ENCODE data around the gene SLC10A7. TPM values are rescaled to one million over a fixed set of nuclear protein-coding genes. Genes with fewer than 3 reads are reported as not detected.

The SLC10A7 gene
- total and polyA plus RNA-seq, 2 of the 13 experiments (the other 11 are each of a cell fraction or from before 2014, with no cell fraction given) = 18.5 to 18.8 TPM

DNA sequence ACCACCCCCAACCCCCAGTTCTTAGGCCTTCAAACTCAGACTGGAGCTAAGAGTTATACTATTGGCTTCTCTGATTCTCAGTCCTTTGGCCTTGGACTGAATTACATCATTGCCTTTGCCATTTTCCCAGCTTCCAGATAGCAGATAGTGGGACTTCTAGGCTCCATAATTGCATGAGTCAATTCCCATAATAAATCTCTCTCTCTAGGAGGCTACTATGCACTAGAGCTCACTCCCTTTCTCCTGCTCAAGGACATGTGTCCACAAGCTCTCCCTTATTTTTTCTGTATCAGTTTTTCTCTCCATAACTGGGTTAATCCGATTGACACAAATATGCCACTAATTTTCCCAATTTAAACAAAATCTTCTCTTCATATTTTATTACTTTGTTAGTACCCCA lies 204.0 kb downstream of the SLC10A7 start:
- no peak overlapping the region for H3K4me2 ChIP-seq (ENCODE audit: low read depth, low read length)
- intact Hi-C loops (cut with micrococcal nuclease; ENCODE audit: unreplicated experiment) = no loop called here
- H3K27me3 ChIP-seq (ENCODE audit: control insufficient read depth in 1 of 2, insufficient read depth in 2 of 2, low read length in 2 of 2) = no peaks in the 10 kb centered on the region; a peak in 1 of 5 replicates
- no peaks in the 10 kb centered on the region for H3K36me3 ChIP-seq (replicated peaks in 1 of 2; ENCODE audit: control insufficient read depth in 1 of 2, insufficient read depth in 2 of 2, low read length in 2 of 2)
- no peak overlapping the region for H3K9ac ChIP-seq (ENCODE audit: insufficient read depth, low read depth, low read length)
- no peak overlapping the region for H3K27ac ChIP-seq (ENCODE audit: extremely low read length, insufficient read depth, low read length)
- TF ChIP-seq ZNF530 (CRISPR knock-in tag; IDR thresholded peaks at IDR 0.05; ENCODE audit: low read depth) (no peak), DR1 (CRISPR knock-in tag; IDR thresholded peaks at IDR 0.05) (no peak), ZBTB26 (CRISPR knock-in tag; IDR thresholded peaks at IDR 0.05; ENCODE audit: borderline replicate concordance) (no peak), HHEX (CRISPR knock-in tag; IDR thresholded peaks at IDR 0.05) (no peak), PAF1 (CRISPR knock-in tag; IDR thresholded peaks at IDR 0.05) (no peak), RFX3 (CRISPR knock-in tag; IDR thresholded peaks at IDR 0.05) (no peak), HMG20A (CRISPR knock-in tag; IDR thresholded peaks at IDR 0.05; ENCODE audit: borderline replicate concordance) (no peak)
- FAIRE-seq (no peak), DNase-seq (ENCODE audit: low spot score) (no peak), ATAC-seq (no peak)
- H3K79me2 ChIP-seq (ENCODE audit: insufficient read depth, low read length) = no peaks in the 10 kb centered on the region
- BruUV-seq (replicated peaks) = no TSS peak
- POLR2A ChIA-PET = no interaction called here
- WGBS (ENCODE audit: low lambda C conversion rate) = 97% methylated on average over 1 of the region's 1 CpG
- no peaks in the 10 kb centered on the region for H3K9me3 ChIP-seq (ENCODE audit: low read length)
- no peaks in the 10 kb centered on the region for H4K20me1 ChIP-seq (ENCODE audit: insufficient read depth, low read length)
- CTCF ChIA-PET (ENCODE audit: low intra/inter-chr PET ratio, low total read pairs) = no interaction called here
- H3K4me1 ChIP-seq (ENCODE audit: insufficient read depth, low read length) = no peaks in the 10 kb centered on the region
- no peak overlapping the region for H2AFZ ChIP-seq (ENCODE audit: low read length)
- in situ Hi-C loops (cut with HindIII; ENCODE audit: extremely low pct_ligation_motif_present, low pct_unique_long_range_greater_than_20kb) = no loop called here
- H3K4me3 ChIP-seq (replicated peaks in 1 of 3; ENCODE audit: insufficient read depth in 1 of 3, low read depth in 2 of 3, low read length in 3 of 3) = no peak overlapping the region

GRCh38 chr4:146315184-146315583 lies 206.6 kb downstream of the SLC10A7 start:
- intact Hi-C loops (cut with micrococcal nuclease; ENCODE audit: unreplicated experiment) = no loop called here
- H4K20me1 ChIP-seq (ENCODE audit: insufficient read depth, low read length) = no peaks in the 10 kb centered on the region
- H3K4me1 ChIP-seq (ENCODE audit: insufficient read depth, low read length) = no peaks in the 10 kb centered on the region
- in situ Hi-C loops (cut with HindIII; ENCODE audit: extremely low pct_ligation_motif_present, low pct_unique_long_range_greater_than_20kb) = no loop called here
- no peaks in the 10 kb centered on the region; a peak in 1 of 5 replicates for H3K27me3 ChIP-seq (ENCODE audit: control insufficient read depth in 1 of 2, insufficient read depth in 2 of 2, low read length in 2 of 2)
- H2AFZ ChIP-seq (ENCODE audit: low read length) = no peak overlapping the region
- 97% methylated on average over 1 of the region's 1 CpG for WGBS (ENCODE audit: low lambda C conversion rate)
- ChIA-PET CTCF (ENCODE audit: low intra/inter-chr PET ratio, low total read pairs) (no interaction called here), POLR2A (no interaction called here)
- no peaks in the 10 kb centered on the region for H3K79me2 ChIP-seq (ENCODE audit: insufficient read depth, low read length)
- BruUV-seq (replicated peaks) = no TSS peak
- no peak overlapping the region for H3K4me3 ChIP-seq (replicated peaks in 1 of 3; ENCODE audit: insufficient read depth in 1 of 3, low read depth in 2 of 3, low read length in 3 of 3)
- FAIRE-seq (no peak), DNase-seq (ENCODE audit: low spot score) (no peak), ATAC-seq (no peak)
- no peak overlapping the region for H3K9ac ChIP-seq (ENCODE audit: insufficient read depth, low read depth, low read length)
- H3K36me3 ChIP-seq (replicated peaks in 1 of 2; ENCODE audit: control insufficient read depth in 1 of 2, insufficient read depth in 2 of 2, low read length in 2 of 2) = no peaks in the 10 kb centered on the region
- no peak overlapping the region for H3K27ac ChIP-seq (ENCODE audit: extremely low read length, insufficient read depth, low read length)
- no peak overlapping the region for H3K4me2 ChIP-seq (ENCODE audit: low read depth, low read length)
- no peaks in the 10 kb centered on the region for H3K9me3 ChIP-seq (ENCODE audit: low read length)
- TF ChIP-seq, protein P1, sequence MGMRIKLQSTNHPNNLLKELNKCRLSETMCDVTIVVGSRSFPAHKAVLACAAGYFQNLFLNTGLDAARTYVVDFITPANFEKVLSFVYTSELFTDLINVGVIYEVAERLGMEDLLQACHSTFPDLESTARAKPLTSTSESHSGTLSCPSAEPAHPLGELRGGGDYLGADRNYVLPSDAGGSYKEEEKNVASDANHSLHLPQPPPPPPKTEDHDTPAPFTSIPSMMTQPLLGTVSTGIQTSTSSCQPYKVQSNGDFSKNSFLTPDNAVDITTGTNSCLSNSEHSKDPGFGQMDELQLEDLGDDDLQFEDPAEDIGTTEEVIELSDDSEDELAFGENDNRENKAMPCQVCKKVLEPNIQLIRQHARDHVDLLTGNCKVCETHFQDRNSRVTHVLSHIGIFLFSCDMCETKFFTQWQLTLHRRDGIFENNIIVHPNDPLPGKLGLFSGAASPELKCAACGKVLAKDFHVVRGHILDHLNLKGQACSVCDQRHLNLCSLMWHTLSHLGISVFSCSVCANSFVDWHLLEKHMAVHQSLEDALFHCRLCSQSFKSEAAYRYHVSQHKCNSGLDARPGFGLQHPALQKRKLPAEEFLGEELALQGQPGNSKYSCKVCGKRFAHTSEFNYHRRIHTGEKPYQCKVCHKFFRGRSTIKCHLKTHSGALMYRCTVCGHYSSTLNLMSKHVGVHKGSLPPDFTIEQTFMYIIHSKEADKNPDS (CRISPR knock-in tag; IDR thresholded peaks at IDR 0.05) = no peak

Measured in HepG2 (cell line).